Measurements from ENCODE around the gene TMCO1.

DNA sequence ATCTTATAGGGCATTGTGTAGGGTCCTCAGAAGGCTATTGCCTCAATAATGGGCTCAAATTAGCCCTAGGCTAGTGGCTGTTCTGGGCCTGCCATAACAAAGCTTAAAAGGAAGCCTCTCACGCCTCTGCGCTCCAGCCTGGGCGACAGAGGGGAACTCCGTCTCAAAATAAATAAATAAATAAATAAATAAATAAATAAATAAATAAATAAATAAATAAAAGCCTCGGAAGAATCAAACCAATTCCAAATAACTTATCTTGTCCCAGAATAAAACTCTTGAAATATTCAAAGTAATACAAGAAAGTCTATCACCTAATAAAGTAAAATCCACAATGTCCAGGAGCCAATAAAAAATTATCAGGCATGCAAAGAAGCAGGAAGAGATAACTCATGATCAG is 55.9 kb downstream of the TMCO1 start:
- TF ChIP-seq ZFX (IDR thresholded peaks at IDR 0.05; ENCODE audit: borderline replicate concordance): no peak
- TF ChIP-seq, protein P1, sequence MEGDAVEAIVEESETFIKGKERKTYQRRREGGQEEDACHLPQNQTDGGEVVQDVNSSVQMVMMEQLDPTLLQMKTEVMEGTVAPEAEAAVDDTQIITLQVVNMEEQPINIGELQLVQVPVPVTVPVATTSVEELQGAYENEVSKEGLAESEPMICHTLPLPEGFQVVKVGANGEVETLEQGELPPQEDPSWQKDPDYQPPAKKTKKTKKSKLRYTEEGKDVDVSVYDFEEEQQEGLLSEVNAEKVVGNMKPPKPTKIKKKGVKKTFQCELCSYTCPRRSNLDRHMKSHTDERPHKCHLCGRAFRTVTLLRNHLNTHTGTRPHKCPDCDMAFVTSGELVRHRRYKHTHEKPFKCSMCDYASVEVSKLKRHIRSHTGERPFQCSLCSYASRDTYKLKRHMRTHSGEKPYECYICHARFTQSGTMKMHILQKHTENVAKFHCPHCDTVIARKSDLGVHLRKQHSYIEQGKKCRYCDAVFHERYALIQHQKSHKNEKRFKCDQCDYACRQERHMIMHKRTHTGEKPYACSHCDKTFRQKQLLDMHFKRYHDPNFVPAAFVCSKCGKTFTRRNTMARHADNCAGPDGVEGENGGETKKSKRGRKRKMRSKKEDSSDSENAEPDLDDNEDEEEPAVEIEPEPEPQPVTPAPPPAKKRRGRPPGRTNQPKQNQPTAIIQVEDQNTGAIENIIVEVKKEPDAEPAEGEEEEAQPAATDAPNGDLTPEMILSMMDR (IDR thresholded peaks at IDR 0.05): no peak
